ENCODE data around the gene CNTD1.

CNTD1 gene

GRCh38 chr17:42832934-42833766, 34.5 kb downstream of the CNTD1 start, which contains the start of gene PSME3:
Gene PSME3, plus strand, starts transcription at chr17:42833397. Its CDS starts 235 bp downstream, at chr17:42833632.
- in situ Hi-C loops (cut with MboI; ENCODE audit: low sequenced_read_pairs): loop anchor here (10.0 to 25.0 kb wide), 2 partner anchors 258 to 504 kb away; partner anchors contain the start of gene PSMC3IP
- peak within 1 kb of the TSS; percentile 76 for H3K4me3 ChIP-seq

GRCh38 chr17:42833767-42834422, 35.2 kb downstream of the CNTD1 start:
- DNase-seq (ENCODE audit: low spot score in 2 of 2): no peak
- peak overlapping the region; percentile 76 for H3K4me3 ChIP-seq
- no peaks in the 10 kb centered on the region for H3K27me3 ChIP-seq (ENCODE audit: low read depth)
- H3K36me3 ChIP-seq (replicated peaks): peaks cover 47% of the 10 kb centered on the region
- peaks cover 7% of the 10 kb centered on the region for H3K4me1 ChIP-seq
- H3K9me3 ChIP-seq: no peaks in the 10 kb centered on the region
- in situ Hi-C loops (cut with MboI; ENCODE audit: low sequenced_read_pairs): loop anchor here (10.0 to 25.0 kb wide), 2 partner anchors 259 to 503 kb away; partner anchors contain the start of gene PSMC3IP

More at GRCh38 chr17:42832934-42833766, 34.5 kb downstream of the CNTD1 start, which contains the start of gene PSME3:
- Histone ChIP-seq H3K27me3 (ENCODE audit: low read depth) (no peaks in the 10 kb centered on the region), H3K36me3 (replicated peaks) (peaks cover 40% of the 10 kb centered on the region), H3K4me1 (peaks cover 7% of the 10 kb centered on the region), H3K9me3 (no peaks in the 10 kb centered on the region)
- peak; percentile 92 for DNase-seq (ENCODE audit: low spot score in 2 of 2)

GRCh38 chr17:42835732-42836131, 37.1 kb downstream of the CNTD1 start:
- Histone ChIP-seq H3K4me3 (no peak overlapping the region), H3K36me3 (replicated peaks) (peaks cover 64% of the 10 kb centered on the region), H3K4me1 (peaks cover 7% of the 10 kb centered on the region), H3K27me3 (ENCODE audit: low read depth) (no peaks in the 10 kb centered on the region), H3K9me3 (no peaks in the 10 kb centered on the region)
- in situ Hi-C loops (cut with MboI; ENCODE audit: low sequenced_read_pairs): loop anchor here (10.0 to 25.0 kb wide), 2 partner anchors 261 to 502 kb away; partner anchors contain the start of gene PSMC3IP
- no peak for DNase-seq (ENCODE audit: low spot score in 2 of 2)

DNA sequence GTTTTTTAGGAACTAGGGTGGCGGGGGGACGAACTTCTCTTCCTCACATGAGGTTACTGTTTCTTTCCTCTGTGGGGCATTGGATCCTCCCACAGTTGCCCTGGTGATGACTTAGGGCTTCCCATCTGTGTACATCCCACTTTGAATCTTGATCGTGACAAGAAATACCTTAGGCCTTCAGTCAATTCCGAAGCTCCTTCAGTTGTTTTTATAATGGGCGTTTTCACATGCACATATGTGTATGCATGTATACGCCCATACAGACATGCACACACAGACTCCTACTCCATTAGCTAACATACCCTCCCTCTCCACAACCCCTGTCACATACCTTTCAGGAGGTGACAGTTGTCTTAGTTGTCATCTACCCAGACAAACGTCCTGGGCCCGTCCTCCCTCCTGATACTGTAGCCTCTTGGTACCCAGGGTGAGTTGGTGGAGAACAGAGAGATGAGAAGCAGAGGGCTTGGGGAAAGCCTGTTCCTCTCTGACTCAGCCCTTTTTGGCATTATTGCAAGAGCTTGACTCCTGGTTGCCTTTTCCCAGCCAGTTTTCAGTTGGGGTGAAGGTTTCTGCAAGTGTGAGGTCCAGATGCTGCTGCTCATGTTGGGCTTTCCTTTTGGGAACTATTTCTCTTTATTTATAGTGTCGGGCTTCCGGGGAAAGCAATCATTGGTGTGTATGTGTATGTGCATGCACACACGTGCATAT, 43.5 kb downstream of the CNTD1 start:
- peaks cover 82% of the 10 kb centered on the region for H3K36me3 ChIP-seq (replicated peaks)
- no peak overlapping the region for H3K4me3 ChIP-seq
- no peaks in the 10 kb centered on the region for H3K4me1 ChIP-seq
- H3K27me3 ChIP-seq (ENCODE audit: low read depth): no peaks in the 10 kb centered on the region
- in situ Hi-C loops (cut with MboI; ENCODE audit: low sequenced_read_pairs): loop anchor here (25.0 kb wide), 1 partner anchor 495 kb away; no protein-coding TSS in a partner anchor
- no peak for DNase-seq (ENCODE audit: low spot score in 2 of 2)
- no peaks in the 10 kb centered on the region for H3K9me3 ChIP-seq

DNA sequence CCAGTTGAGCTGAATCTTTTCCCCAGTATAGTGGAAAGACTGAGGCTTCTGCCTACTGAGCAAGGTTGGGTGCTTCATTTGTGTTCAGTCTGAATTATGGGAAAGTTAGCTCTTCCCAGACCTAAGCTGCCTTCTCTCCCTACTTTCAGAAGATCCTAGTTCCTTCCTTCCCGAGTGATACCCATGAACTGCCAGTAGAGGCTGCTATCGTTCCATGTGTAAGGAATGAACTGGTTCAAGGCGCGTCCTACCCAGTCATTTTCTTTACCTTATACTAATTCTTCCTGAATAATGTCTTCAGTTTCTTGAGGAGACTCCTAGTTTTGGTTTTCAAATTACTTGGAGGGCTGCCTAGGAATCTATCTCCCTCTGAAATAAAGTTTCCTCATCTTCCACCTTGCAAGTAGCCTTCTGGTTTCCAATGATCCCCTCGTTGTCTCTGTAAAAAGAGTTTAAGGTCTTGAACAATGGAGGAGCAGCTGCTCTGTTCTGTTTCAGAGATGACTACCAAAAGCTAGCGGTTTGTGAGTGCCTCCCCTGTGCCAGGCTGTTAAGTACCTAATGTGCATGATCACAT, 44.8 kb downstream of the CNTD1 start:
- in situ Hi-C loops (cut with MboI; ENCODE audit: low sequenced_read_pairs): loop anchor here (25.0 kb wide), 1 partner anchor 494 kb away; no protein-coding TSS in a partner anchor
- Histone ChIP-seq H3K9me3 (no peaks in the 10 kb centered on the region), H3K4me1 (no peaks in the 10 kb centered on the region), H3K36me3 (replicated peaks) (peaks cover 69% of the 10 kb centered on the region), H3K4me3 (no peak overlapping the region), H3K27me3 (ENCODE audit: low read depth) (no peaks in the 10 kb centered on the region)
- peak; percentile 38 to 48 for DNase-seq (ENCODE audit: low spot score in 2 of 2)

- no peaks in the 10 kb centered on the region for H3K27me3 ChIP-seq (ENCODE audit: low read depth)
- in situ Hi-C loops (cut with MboI; ENCODE audit: low sequenced_read_pairs): loop anchor here (25.0 kb wide), 1 partner anchor 493 kb away; no protein-coding TSS in a partner anchor
- no peak within 1 kb of the TSS for H3K4me3 ChIP-seq
- peaks cover 61% of the 10 kb centered on the region for H3K36me3 ChIP-seq (replicated peaks)
- H3K4me1 ChIP-seq: no peaks in the 10 kb centered on the region
- DNase-seq (ENCODE audit: low spot score in 2 of 2): no peak
- no peaks in the 10 kb centered on the region for H3K9me3 ChIP-seq
Measured at GRCh38 chr17:42844271-42844670, 45.6 kb downstream of the CNTD1 start, which contains the start of gene AOC2. Gene AOC2, plus strand, starts transcription at chr17:42844580. Its CDS starts 47 bp downstream, at chr17:42844627.

DNA sequence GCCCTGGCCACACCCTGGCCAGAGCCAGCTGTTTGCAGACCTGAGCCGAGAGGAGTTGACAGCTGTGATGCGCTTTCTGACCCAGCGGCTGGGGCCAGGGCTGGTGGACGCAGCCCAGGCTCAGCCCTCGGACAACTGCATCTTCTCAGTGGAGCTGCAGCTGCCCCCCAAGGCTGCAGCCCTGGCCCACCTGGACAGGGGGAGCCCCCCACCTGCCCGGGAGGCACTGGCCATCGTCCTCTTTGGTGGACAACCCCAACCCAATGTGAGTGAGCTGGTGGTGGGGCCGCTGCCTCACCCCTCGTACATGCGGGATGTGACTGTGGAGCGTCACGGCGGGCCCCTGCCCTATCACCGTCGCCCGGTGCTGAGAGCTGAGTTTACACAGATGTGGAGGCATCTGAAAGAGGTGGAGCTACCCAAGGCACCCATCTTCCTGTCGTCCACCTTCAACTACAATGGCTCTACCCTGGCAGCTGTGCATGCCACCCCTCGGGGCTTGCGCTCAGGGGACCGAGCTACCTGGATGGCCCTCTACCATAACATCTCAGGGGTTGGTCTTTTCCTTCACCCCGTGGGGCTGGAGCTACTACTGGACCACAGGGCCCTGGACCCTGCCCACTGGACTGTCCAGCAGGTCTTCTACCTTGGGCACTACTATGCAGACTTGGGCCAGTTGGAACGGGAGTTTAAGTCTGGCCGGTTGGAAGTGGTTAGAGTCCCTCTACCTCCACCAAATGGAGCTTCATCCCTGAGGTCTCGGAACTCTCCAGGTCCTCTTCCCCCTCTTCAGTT, 46.3 kb downstream of the CNTD1 start:
- no peaks in the 10 kb centered on the region for H3K4me1 ChIP-seq
- in situ Hi-C loops (cut with MboI; ENCODE audit: low sequenced_read_pairs): loop anchor here (25.0 kb wide), 1 partner anchor 492 kb away; no protein-coding TSS in a partner anchor
- H3K36me3 ChIP-seq (replicated peaks): peaks cover 55% of the 10 kb centered on the region

GRCh38 chr17:42845556-42845917, 46.9 kb downstream of the CNTD1 start:
- Histone ChIP-seq H3K9me3 (no peaks in the 10 kb centered on the region), H3K4me3 (no peak overlapping the region), H3K36me3 (replicated peaks) (peaks cover 49% of the 10 kb centered on the region), H3K27me3 (ENCODE audit: low read depth) (no peaks in the 10 kb centered on the region), H3K4me1 (no peaks in the 10 kb centered on the region)
- DNase-seq (ENCODE audit: low spot score in 2 of 2): no peak
- in situ Hi-C loops (cut with MboI; ENCODE audit: low sequenced_read_pairs): loop anchor here (25.0 kb wide), 1 partner anchor 492 kb away; no protein-coding TSS in a partner anchor

More for the DNA sequence above, 46.3 kb downstream of the CNTD1 start:
- DNase-seq (ENCODE audit: low spot score in 2 of 2): no peak
- no peak overlapping the region for H3K4me3 ChIP-seq
- H3K9me3 ChIP-seq: no peaks in the 10 kb centered on the region
- H3K27me3 ChIP-seq (ENCODE audit: low read depth): no peaks in the 10 kb centered on the region

GRCh38 chr17:42845918-42846593, 47.4 kb downstream of the CNTD1 start:
- Histone ChIP-seq H3K36me3 (replicated peaks) (peaks cover 46% of the 10 kb centered on the region), H3K27me3 (ENCODE audit: low read depth) (no peaks in the 10 kb centered on the region), H3K4me1 (no peaks in the 10 kb centered on the region), H3K9me3 (no peaks in the 10 kb centered on the region), H3K4me3 (no peak overlapping the region)
- in situ Hi-C loops (cut with MboI; ENCODE audit: low sequenced_read_pairs): loop anchor here (25.0 kb wide), 1 partner anchor 491 kb away; no protein-coding TSS in a partner anchor
- DNase-seq (ENCODE audit: low spot score in 2 of 2): no peak

DNA sequence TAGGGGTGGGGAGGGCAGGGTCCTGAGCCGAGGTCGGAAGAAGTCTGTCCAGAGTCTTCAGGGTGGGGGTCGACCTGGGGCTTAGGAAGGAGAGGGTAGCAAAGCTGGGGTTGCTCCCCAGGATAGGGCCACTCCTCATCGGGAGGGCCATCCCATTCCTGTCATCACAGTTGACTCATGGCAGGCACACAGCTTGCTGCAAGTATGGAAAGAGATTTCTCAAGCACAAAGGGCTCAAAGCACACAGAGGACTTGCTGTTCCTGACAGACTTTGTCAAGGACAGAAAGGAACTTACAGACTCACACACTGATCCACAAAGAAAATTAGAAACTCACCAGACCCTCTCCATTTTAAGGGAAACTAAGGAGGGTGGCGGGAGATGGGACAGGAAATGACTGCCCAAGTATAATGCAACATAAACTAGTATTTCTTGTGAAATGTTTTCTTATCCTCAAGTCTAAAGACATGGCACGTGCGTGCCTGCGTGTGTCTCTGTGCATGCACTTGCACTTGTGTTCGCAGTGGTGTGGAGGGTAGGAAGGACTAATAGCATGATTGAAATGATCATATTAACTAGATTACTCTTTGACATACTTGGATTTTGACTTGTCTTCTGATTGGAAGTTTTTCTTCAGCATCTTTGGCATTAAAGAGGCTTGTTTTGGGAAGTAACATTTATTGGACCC, 48.1 kb downstream of the CNTD1 start:
- in situ Hi-C loops (cut with MboI; ENCODE audit: low sequenced_read_pairs): loop anchor here (25.0 kb wide), 1 partner anchor 491 kb away; no protein-coding TSS in a partner anchor
- Histone ChIP-seq H3K4me3 (no peak overlapping the region), H3K27me3 (ENCODE audit: low read depth) (no peaks in the 10 kb centered on the region), H3K36me3 (replicated peaks) (peaks cover 39% of the 10 kb centered on the region), H3K4me1 (no peaks in the 10 kb centered on the region), H3K9me3 (no peaks in the 10 kb centered on the region)
- DNase-seq (ENCODE audit: low spot score in 2 of 2): no peak

DNA sequence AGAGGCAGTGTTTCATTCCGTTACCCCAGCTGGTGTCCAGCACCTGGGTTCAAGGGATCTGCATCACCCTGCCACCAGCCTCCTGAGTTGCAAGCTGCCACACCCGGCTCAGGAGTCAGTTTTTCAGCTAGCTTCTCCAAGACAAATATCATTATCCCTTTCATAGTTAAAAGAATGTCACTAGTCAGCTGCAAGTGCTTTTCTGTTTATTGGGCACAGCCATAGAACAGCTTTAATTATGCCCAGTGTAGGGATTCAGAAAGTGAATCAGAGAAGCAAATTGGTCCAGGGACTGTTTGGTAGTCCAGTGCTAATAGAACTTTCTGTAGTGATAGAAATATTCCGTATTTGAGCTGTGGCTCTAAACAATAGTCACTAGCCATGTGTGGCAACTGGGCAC, 49.4 kb downstream of the CNTD1 start:
- in situ Hi-C loops (cut with MboI; ENCODE audit: low sequenced_read_pairs): loop anchor here (25.0 kb wide), 1 partner anchor 489 kb away; no protein-coding TSS in a partner anchor
- H3K4me1 ChIP-seq: no peaks in the 10 kb centered on the region

More for the DNA sequence above, 49.4 kb downstream of the CNTD1 start:
- Histone ChIP-seq H3K36me3 (replicated peaks) (peaks cover 25% of the 10 kb centered on the region), H3K4me3 (no peak overlapping the region), H3K27me3 (ENCODE audit: low read depth) (no peaks in the 10 kb centered on the region), H3K9me3 (no peaks in the 10 kb centered on the region)
- no peak for DNase-seq (ENCODE audit: low spot score in 2 of 2)
